ENCODE results near the gene CCL22. TPM values are rescaled to one million over a fixed set of nuclear protein-coding genes. Genes with fewer than 3 reads are reported as not detected.

The CCL22 gene
- total RNA-seq, 1 experiment from 2014 or later, result not detected

- H2BK5ac ChIP-seq (ENCODE audit: insufficient read length, low read length), result no peak overlapping the region
- Mint-ChIP-seq H3K36me3 (ENCODE audit: insufficient read depth in 1 of 3, low read depth in 3 of 3) (no peaks in the 10 kb centered on the region), H3K9me3 (peaks cover 2 to 5% of the 10 kb centered on the region in 2 experiments; a peak in 2 of 5 replicates), H3K4me1 (peaks cover 5 to 18% of the 10 kb centered on the region in 2 experiments), H3K27ac (peak overlapping the region in 1 of 3 experiments; percentile 5; a peak in 1 of 7 replicates), H3K4me3 (no peak overlapping the region), H3K27me3 (ENCODE audit: low read depth) (peaks cover 8% of the 10 kb centered on the region)
- no peaks in the 10 kb centered on the region for H3K79me2 ChIP-seq (ENCODE audit: insufficient read depth, low read length)
- H3K9ac ChIP-seq (ENCODE audit: extremely low read depth, insufficient read length, low read length), result no peak overlapping the region
- H3K18ac ChIP-seq (ENCODE audit: insufficient read length, low read depth, low read length), result no peak overlapping the region
- no peaks in the 10 kb centered on the region for H3K27me3 ChIP-seq (ENCODE audit: insufficient read depth, low read length)
- no peak overlapping the region for H2AK5ac ChIP-seq (ENCODE audit: insufficient read length, low read length)
- H3K79me1 ChIP-seq (ENCODE audit: insufficient read depth, low read depth, low read length, poor library complexity, severe bottlenecking), result no peaks in the 10 kb centered on the region
- H2BK20ac ChIP-seq (ENCODE audit: low read depth, low read length, poor library complexity, severe bottlenecking), result no peak overlapping the region
- no peak overlapping the region for H3K14ac ChIP-seq (ENCODE audit: insufficient read depth, low read length)
- H3K23ac ChIP-seq (ENCODE audit: insufficient read length, low read depth, low read length), result no peak overlapping the region
- no peak overlapping the region for H2BK12ac ChIP-seq (ENCODE audit: insufficient read length, low read depth, low read length)
- no peak overlapping the region for H3K4me2 ChIP-seq (ENCODE audit: insufficient read depth, insufficient read length, low read length)
- H3K4me1 ChIP-seq (ENCODE audit: insufficient read depth, low read length), result 0 out of 2 replicates have a peak, but pooled peaks cover 2% of the 10 kb centered on the region
- no peak overlapping the region for H2BK15ac ChIP-seq (ENCODE audit: low read depth, low read length)
- no peak overlapping the region for H3K56ac ChIP-seq (ENCODE audit: insufficient read length, low read depth, low read length)
- no peak for DNase-seq
- H3K23me2 ChIP-seq (ENCODE audit: insufficient read length, low read depth, low read length, poor library complexity, severe bottlenecking), result no peaks in the 10 kb centered on the region
- H3K9me3 ChIP-seq (ENCODE audit: control insufficient read depth, low read depth, low read length), result no peaks in the 10 kb centered on the region
- no peak for TF ChIP-seq CTCF (conservative IDR thresholded peaks at IDR 0.05)
- H2BK120ac ChIP-seq (ENCODE audit: low read depth, low read length, poor library complexity, severe bottlenecking), result no peak overlapping the region
- no peak overlapping the region for H4K91ac ChIP-seq (ENCODE audit: insufficient read length, low read depth, low read length)
- H3T11ph ChIP-seq (ENCODE audit: low read length), result no peak overlapping the region
- no peak overlapping the region for H2AFZ ChIP-seq (ENCODE audit: low read length)
- H3K27ac ChIP-seq (ENCODE audit: insufficient read length, low read depth, low read length), result no peak overlapping the region
- H3K4ac ChIP-seq (ENCODE audit: low read depth, low read length), result no peak overlapping the region
- H4K20me1 ChIP-seq (ENCODE audit: control insufficient read depth, insufficient read depth, insufficient read length), result no peaks in the 10 kb centered on the region
- no peak overlapping the region for H4K5ac ChIP-seq (ENCODE audit: insufficient read length, low read depth, low read length)
- no peak overlapping the region for H4K8ac ChIP-seq (replicated peaks; ENCODE audit: insufficient read length, low read depth, low read length)
- WGBS (ENCODE audit: extremely low coverage, insufficient read length, low lambda C conversion rate), result 100% methylated on average over 2 of the region's 7 CpGs
These were observed 29.9 kb downstream of the CCL22 start for GRCh38 chr16:57388359-57389086.

All from H9 (cell line).